Measurements from ENCODE around the gene TRIM44.

The TRIM44 gene

DNA sequence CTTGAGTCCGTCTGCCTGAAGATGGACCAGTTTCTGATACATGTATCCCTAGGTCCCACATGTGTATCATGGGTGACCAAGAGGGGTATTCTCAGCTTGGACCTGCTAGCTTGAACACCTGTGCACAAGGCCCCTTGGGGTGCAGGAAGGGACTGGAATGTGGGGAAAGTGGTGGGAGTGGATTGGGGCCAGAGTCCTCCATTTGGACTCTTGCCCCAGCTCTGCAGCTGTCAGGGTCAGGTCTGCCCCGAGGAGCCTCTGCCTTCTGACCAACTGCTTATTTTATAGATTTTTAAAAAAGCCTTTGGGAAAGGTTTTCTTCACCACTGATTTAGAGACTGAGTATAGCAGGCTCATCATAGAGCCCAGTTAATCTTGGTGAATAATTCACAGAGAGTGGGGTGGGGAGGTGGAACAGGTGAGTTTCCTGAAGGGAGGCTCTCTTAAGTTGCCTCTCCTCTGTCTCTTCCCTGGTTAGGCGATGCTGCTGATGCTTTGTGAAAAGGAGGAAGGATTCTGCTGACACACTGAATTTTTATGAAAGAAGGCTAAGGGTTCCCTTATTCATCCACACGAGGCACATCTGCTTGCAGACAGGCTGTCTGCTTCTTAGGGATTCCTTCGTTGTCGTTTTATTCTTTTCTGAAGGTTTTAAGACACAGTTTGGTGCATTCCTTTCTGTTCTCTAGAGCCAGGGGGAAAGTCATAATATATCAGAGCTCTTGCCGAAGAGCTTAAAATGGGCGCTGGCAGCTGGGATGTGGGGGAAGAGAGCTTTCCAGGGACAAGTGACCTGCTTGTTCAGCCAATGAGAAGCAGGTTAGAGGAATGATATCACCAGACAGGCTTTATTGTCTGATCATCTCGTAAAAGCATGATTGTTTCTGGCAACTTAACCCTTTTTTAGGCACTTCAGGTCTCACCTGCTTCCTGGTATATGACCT is 19.9 kb downstream of the TRIM44 start:
- TF ChIP-seq, protein P1, sequence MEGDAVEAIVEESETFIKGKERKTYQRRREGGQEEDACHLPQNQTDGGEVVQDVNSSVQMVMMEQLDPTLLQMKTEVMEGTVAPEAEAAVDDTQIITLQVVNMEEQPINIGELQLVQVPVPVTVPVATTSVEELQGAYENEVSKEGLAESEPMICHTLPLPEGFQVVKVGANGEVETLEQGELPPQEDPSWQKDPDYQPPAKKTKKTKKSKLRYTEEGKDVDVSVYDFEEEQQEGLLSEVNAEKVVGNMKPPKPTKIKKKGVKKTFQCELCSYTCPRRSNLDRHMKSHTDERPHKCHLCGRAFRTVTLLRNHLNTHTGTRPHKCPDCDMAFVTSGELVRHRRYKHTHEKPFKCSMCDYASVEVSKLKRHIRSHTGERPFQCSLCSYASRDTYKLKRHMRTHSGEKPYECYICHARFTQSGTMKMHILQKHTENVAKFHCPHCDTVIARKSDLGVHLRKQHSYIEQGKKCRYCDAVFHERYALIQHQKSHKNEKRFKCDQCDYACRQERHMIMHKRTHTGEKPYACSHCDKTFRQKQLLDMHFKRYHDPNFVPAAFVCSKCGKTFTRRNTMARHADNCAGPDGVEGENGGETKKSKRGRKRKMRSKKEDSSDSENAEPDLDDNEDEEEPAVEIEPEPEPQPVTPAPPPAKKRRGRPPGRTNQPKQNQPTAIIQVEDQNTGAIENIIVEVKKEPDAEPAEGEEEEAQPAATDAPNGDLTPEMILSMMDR (IDR thresholded peaks at IDR 0.05; ENCODE audit: low read depth, low read length, missing control alignments), result no peak
- in situ Hi-C loops (cut with HindIII; ENCODE audit: low pct_ligation_motif_present, low sequenced_read_pairs), result no loop called here
- Histone ChIP-seq H3K27me3 (replicated peaks) (no peaks in the 10 kb centered on the region), H3K4me3 (ENCODE audit: low read depth, low read length) (no peak overlapping the region), H3K36me3 (replicated peaks) (peaks cover 6% of the 10 kb centered on the region), H3K27ac (no peak overlapping the region)
- no peak for DNase-seq

DNA sequence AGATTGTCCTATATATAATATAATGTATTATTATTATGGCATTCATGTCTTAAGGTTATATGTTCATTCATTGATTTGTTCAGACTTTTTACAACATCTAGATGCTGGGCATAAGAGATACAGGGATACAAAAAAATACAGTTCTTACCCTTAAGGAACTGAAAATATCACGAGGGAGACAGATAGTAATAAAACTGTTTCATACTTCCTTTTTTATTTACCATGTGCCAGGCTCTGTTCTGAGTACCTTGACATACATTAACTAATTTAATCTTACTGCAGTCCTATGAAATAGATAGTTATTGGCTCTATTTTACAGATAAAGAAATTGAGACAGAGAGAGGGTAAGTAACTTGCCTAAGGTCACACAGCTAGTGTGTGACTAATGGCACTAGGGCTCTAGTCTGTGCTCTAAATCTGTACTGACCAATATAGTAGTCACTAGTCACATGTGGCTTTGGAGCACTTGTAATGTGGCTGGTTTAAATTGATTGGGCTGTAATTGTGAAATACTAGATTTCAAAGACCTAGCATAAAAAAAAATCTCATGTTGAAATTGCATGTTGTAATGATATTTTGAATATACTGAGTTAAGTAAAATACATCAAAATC is 21.3 kb downstream of the TRIM44 start:
- DNase-seq, result no peak
- Histone ChIP-seq H3K4me3 (ENCODE audit: low read depth, low read length) (no peak overlapping the region), H3K27ac (no peak overlapping the region), H3K36me3 (replicated peaks) (peaks cover 6% of the 10 kb centered on the region), H3K27me3 (replicated peaks) (no peaks in the 10 kb centered on the region)
- in situ Hi-C loops (cut with HindIII; ENCODE audit: low pct_ligation_motif_present, low sequenced_read_pairs), result no loop called here
- TF ChIP-seq, protein P1 (IDR thresholded peaks at IDR 0.05; ENCODE audit: low read depth, low read length, missing control alignments), result no peak

DNA sequence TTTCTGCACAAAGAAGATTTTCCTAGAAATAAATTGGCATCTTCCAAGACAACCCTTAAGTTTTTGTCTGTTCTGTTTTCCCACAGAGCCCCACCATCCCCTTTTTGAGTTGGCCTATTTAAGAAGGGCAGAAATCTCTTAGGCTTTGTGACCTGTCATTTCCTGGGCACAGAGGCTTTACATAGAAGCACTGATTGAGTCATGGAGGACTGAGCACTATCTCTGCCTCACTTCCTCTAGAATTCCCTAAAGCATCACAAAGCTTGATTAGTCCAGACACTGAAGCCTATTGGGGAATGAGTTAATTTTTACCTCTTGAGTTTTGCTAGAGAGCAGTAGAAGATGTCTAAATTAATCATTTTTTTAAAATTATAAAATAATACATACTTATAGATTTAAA is 25.4 kb downstream of the TRIM44 start:
- Histone ChIP-seq H3K27ac (no peak overlapping the region), H3K36me3 (replicated peaks) (peaks cover 6% of the 10 kb centered on the region), H3K27me3 (replicated peaks) (no peaks in the 10 kb centered on the region), H3K4me3 (ENCODE audit: low read depth, low read length) (no peak overlapping the region)
- in situ Hi-C loops (cut with HindIII; ENCODE audit: low pct_ligation_motif_present, low sequenced_read_pairs), result no loop called here
- TF ChIP-seq, protein P1 (IDR thresholded peaks at IDR 0.05; ENCODE audit: low read depth, low read length, missing control alignments), result no peak
- peak; percentile 44 for DNase-seq

DNA sequence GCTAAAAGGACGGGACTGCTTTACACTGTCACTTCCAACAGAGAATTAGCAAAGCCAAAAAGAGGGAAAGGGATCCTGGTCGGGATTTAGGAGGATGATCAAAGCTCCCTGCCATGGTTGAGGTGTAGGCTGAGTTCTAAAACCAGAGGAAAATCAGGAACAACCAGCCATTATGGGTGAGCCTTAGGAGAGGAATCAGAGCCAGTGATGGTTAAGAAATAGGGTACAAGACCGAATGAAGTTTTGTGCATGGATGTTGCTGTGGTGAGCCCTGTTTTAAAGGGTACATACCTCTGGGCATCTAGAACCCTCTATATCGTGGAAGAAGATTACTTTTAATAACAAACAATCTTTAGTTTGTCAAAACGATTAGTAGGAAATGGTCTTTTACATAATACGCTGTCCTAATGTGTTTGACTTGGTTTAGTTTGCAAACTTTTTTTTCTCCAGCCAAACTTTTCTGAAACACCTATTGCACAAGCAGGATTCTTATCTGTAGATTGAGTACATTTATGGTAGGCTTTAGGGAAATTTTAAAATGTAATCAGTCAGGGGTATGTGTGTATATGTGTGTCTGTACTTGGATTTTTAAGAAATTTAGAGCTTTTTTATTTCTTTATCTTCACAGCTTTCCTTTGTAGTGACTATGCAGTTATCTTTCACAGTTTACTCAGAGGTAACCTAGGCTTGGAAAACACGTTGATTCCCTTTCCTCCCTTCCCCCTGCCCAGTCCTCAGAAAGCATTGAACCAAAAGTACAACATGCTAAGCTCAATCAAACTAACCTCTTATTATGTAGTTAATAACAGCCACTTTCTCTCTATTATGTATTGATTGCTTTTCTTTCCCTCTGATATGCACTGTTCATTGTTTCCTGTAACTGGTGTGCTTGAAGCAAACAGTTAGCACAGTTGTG is 26.8 kb downstream of the TRIM44 start:
- Histone ChIP-seq H3K27me3 (replicated peaks) (no peaks in the 10 kb centered on the region), H3K4me3 (ENCODE audit: low read depth, low read length) (no peak overlapping the region), H3K36me3 (replicated peaks) (peaks cover 6% of the 10 kb centered on the region), H3K27ac (no peak overlapping the region)
- in situ Hi-C loops (cut with HindIII; ENCODE audit: low pct_ligation_motif_present, low sequenced_read_pairs), result no loop called here
- DNase-seq, result no peak
- TF ChIP-seq, protein P1 (IDR thresholded peaks at IDR 0.05; ENCODE audit: low read depth, low read length, missing control alignments), result no peak

DNA sequence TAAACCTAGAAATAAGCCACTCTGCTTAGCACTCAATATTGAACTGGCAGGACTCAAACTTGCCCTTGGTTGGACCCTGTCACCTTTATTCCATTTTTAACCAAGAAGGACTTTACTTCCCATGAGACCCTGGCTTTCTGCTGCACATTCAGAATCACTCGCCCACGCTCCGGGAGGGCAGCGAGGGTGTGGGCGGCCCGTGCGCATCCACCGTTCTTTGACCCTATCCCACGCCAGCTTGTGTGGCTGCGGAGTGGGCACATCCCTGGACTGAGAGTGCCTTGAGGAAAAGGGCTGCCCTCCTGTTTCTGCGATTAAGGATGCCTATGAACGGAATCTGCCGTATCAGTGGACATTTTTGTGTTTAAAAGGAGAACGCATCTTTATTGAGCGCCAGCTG is 39.6 kb downstream of the TRIM44 start:
- Histone ChIP-seq H3K4me3 (ENCODE audit: low read depth, low read length) (no peak overlapping the region), H3K27me3 (replicated peaks) (no peaks in the 10 kb centered on the region), H3K27ac (no peak overlapping the region), H3K36me3 (replicated peaks) (no peaks in the 10 kb centered on the region)
- TF ChIP-seq, protein P1 (IDR thresholded peaks at IDR 0.05; ENCODE audit: low read depth, low read length, missing control alignments), result no peak
- DNase-seq, result no peak
- in situ Hi-C loops (cut with HindIII; ENCODE audit: low pct_ligation_motif_present, low sequenced_read_pairs), result no loop called here

Measured in brain microvascular endothelial cell (primary cell).